NCI-H526 treated with DMSO at 0.1 percent for 48 hours (cell line): ENCODE measurements around the gene ATP8B1.

Source experiments
- DNase-seq: peaks from one replicate; lab custom pipeline; 2025; lab: John Stamatoyannopoulos, UW

ATP8B1 gene

GRCh38 chr18:57618910-57619309 is 184.2 kb downstream of the ATP8B1 start:
- DNase-seq, result no peak

GRCh38 chr18:57603871-57604270 is 199.2 kb downstream of the ATP8B1 start:
- DNase-seq, result no peak
